ENCODE results near the gene RFX2. TPM values are rescaled to one million over a fixed set of nuclear protein-coding genes. Genes with fewer than 3 reads are reported as not detected.

RFX2 gene
- polyA plus RNA-seq, 2 of the 4 experiments (the other 2 are of a cell fraction) = 3.7 to 3.9 TPM

DNA sequence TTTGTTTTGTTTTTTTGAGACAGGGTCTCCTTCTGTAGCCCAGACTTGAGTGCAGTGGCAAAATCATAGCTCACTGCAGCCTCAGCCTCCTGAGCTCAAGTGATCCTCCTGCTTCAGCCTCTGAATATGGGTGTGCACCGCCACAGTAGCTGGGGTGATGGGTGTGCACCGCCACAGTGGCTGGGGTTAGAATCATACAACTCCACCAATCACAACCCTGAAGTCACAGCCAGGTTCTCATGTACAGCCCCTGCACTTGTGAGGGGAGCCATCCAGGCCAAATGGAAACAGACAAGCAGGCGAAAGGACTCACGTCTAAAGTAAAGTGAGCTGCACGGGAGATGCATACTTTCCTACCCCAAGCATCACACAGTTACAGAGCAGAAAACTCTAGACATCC, 69.2 kb downstream of the RFX2 start:
- FAIRE-seq (no peak), DNase-seq (ENCODE audit: low read depth in 1 of 2, low spot score in 1 of 2) (no peak), ATAC-seq (no peak)
- no peak overlapping the region for H3K4me2 ChIP-seq
- H3K27ac ChIP-seq = no peak overlapping the region
- 97% methylated on average over 4 of the region's 5 CpGs for WGBS (ENCODE audit: missing lambda C conversion rate)
- ChIA-PET CTCF (interaction anchor here (0.6 to 1.6 kb wide), 4 partner anchors 8 to 85 kb away, joined by 3 to 10 read pairs (median 4); no protein-coding TSS in a partner anchor), POLR2A (no interaction called here)
- TF ChIP-seq PHF8 (IDR thresholded peaks at IDR 0.05; ENCODE audit: borderline replicate concordance, low read depth) (no peak), HOXB13 (CRISPR knock-in tag; IDR thresholded peaks at IDR 0.05; ENCODE audit: low read depth) (no peak), NFE2L2 (conservative IDR thresholded peaks at IDR 0.05; ENCODE audit: low read length) (no peak), BHLHE40 (IDR thresholded peaks at IDR 0.05; ENCODE audit: low read depth, low read length) (no peak), SREBF2 (IDR thresholded peaks at IDR 0.05) (no peak), EHMT2 (IDR thresholded peaks at IDR 0.05; ENCODE audit: low read depth) (no peak), MAZ (IDR thresholded peaks at IDR 0.05; ENCODE audit: borderline replicate concordance, low read depth, low read length) (no peak), JUN (IDR thresholded peaks at IDR 0.05) (no peak)
- TF ChIP-seq, protein P1, sequence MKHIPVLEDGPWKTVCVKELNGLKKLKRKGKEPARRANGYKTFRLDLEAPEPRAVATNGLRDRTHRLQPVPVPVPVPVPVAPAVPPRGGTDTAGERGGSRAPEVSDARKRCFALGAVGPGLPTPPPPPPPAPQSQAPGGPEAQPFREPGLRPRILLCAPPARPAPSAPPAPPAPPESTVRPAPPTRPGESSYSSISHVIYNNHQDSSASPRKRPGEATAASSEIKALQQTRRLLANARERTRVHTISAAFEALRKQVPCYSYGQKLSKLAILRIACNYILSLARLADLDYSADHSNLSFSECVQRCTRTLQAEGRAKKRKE (CRISPR knock-in tag; IDR thresholded peaks at IDR 0.05; ENCODE audit: low read depth) = no peak
- H3K4me3 ChIP-seq = no peak overlapping the region
- H3K4me1 ChIP-seq = no peaks in the 10 kb centered on the region
- no peaks in the 10 kb centered on the region for H3K9me3 ChIP-seq

DNA sequence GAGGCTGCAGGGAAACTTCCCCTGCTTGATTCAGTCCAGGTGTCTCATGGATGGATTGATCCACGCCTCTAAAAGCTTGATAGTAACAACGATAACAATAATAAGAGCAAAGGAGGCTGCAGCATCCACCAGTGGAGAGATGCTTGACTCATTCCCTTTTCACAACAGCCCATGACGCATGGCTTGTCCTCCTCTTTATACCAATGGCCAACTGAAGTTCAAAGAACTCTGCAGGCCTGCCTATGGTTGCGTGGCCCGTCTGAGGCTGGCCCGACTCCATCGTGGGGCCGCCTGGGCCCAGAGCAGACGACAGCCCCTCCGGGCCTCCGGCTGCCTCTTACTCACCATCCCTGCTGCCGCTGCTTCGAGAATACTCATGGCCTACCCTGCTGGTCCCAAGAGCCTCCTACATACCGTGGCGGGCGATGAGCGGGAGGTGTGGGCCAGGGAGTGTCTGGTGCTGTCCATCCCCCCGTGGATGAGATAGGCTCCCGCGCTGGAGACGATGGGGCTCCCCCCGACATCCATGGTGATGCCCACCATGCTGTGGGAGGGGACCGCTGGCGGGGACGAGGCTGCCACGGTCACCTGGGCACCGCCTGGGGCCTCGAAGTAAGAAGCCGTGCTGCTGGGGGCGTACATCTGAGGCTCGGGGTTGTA, 70.6 kb downstream of the RFX2 start:
- no peak overlapping the region for H3K4me2 ChIP-seq
- no peaks in the 10 kb centered on the region for H3K9me3 ChIP-seq
- POLR2A ChIA-PET = no interaction called here
- no peak for TF ChIP-seq POLR2AphosphoS2 (conservative IDR thresholded peaks at IDR 0.05; ENCODE audit: low read length)
- TF ChIP-seq, protein P2, sequence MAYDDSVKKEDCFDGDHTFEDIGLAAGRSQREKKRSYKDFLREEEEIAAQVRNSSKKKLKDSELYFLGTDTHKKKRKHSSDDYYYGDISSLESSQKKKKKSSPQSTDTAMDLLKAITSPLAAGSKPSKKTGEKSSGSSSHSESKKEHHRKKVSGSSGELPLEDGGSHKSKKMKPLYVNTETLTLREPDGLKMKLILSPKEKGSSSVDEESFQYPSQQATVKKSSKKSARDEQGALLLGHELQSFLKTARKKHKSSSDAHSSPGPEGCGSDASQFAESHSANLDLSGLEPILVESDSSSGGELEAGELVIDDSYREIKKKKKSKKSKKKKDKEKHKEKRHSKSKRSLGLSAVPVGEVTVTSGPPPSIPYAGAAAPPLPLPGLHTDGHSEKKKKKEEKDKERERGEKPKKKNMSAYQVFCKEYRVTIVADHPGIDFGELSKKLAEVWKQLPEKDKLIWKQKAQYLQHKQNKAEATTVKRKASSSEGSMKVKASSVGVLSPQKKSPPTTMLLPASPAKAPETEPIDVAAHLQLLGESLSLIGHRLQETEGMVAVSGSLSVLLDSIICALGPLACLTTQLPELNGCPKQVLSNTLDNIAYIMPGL (CRISPR knock-in tag; IDR thresholded peaks at IDR 0.05; ENCODE audit: borderline replicate concordance) = no peak
- no peak for TF ChIP-seq JUNB (IDR thresholded peaks at IDR 0.05)
- TF ChIP-seq, protein P3, sequence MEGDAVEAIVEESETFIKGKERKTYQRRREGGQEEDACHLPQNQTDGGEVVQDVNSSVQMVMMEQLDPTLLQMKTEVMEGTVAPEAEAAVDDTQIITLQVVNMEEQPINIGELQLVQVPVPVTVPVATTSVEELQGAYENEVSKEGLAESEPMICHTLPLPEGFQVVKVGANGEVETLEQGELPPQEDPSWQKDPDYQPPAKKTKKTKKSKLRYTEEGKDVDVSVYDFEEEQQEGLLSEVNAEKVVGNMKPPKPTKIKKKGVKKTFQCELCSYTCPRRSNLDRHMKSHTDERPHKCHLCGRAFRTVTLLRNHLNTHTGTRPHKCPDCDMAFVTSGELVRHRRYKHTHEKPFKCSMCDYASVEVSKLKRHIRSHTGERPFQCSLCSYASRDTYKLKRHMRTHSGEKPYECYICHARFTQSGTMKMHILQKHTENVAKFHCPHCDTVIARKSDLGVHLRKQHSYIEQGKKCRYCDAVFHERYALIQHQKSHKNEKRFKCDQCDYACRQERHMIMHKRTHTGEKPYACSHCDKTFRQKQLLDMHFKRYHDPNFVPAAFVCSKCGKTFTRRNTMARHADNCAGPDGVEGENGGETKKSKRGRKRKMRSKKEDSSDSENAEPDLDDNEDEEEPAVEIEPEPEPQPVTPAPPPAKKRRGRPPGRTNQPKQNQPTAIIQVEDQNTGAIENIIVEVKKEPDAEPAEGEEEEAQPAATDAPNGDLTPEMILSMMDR (IDR thresholded peaks at IDR 0.05) = no peak
- no peak overlapping the region for H3K4me3 ChIP-seq
- FAIRE-seq (no peak), DNase-seq (ENCODE audit: low read depth in 1 of 2, low spot score in 1 of 2) (no peak), ATAC-seq (no peak)
- CTCF ChIA-PET = interaction anchor here (1.5 kb wide), 1 partner anchor 9 kb away, joined by 4 read pairs; no protein-coding TSS in a partner anchor
- no peak overlapping the region for H3K27ac ChIP-seq
- no peaks in the 10 kb centered on the region for H3K4me1 ChIP-seq
- 91% methylated on average over 15 of the region's 31 CpGs for WGBS (ENCODE audit: missing lambda C conversion rate)

DNA sequence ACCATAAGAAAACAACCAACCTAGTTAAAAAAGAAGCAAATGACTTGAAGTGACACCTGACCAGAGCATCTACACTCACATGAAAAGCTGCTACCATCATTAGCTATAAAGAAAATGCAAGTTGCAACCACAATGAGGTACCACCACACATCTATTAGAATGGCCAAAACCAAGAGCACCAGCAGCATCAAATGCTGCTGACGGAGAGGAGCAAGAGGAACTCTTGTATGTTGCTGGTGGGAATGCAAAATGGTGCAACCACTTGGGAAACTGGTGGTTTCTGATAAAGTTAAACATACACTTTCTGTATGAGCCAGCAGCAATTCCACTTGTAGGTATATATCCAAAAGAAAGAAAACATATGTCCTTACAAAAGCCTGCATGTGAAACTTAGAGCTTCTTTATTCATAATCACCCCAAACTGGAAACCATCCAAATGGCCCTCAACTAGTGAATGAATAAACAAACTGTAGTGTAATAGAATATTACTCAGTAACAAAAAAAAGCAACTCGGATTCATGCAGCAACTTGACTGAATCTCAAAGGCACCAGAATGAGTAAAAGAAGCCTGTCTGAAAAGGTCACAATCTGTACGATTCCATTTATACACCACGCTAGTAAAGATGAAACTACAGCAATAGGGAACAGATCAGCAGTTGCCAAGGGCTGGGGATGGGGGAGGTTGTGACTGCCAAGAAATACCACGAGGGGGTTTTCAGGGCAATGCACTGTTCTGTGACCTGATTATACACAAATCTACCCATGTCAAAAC, 71.5 kb downstream of the RFX2 start:
- POLR2A ChIA-PET = no interaction called here
- no peaks in the 10 kb centered on the region for H3K9me3 ChIP-seq
- ATAC-seq (no peak), DNase-seq (ENCODE audit: low read depth in 1 of 2, low spot score in 1 of 2) (no peak), FAIRE-seq (no peak)
- H3K4me3 ChIP-seq = no peak overlapping the region
- no peak overlapping the region for H3K4me2 ChIP-seq
- H3K27ac ChIP-seq = no peak overlapping the region
- no peaks in the 10 kb centered on the region for H3K4me1 ChIP-seq
- CTCF ChIA-PET = interaction anchor here (1.6 to 2.1 kb wide), 2 partner anchors 10 to 16 kb away, joined by 4 to 7 read pairs; no protein-coding TSS in a partner anchor
- WGBS (ENCODE audit: missing lambda C conversion rate) = 86% methylated on average over 5 of the region's 5 CpGs
- TF ChIP-seq ESRRA (IDR thresholded peaks at IDR 0.05; ENCODE audit: borderline replicate concordance, low read length) (no peak), HOXB13 (CRISPR knock-in tag; IDR thresholded peaks at IDR 0.05; ENCODE audit: low read depth) (no peak), CHD2 (IDR thresholded peaks at IDR 0.05; ENCODE audit: low read length, partially characterized antibody) (no peak), JUN (IDR thresholded peaks at IDR 0.05) (no peak), PHF8 (IDR thresholded peaks at IDR 0.05; ENCODE audit: borderline replicate concordance, low read depth) (no peak), MYC (IDR thresholded peaks at IDR 0.05; ENCODE audit: borderline replicate concordance, low read length) (no peak), FOSB (CRISPR knock-in tag; IDR thresholded peaks at IDR 0.05) (no peak), RCOR1 (IDR thresholded peaks at IDR 0.05; ENCODE audit: low read depth, low read length) (no peak), NPAS2 (CRISPR knock-in tag; IDR thresholded peaks at IDR 0.05; ENCODE audit: borderline replicate concordance) (no peak)
- TF ChIP-seq, protein P2 (CRISPR knock-in tag; IDR thresholded peaks at IDR 0.05; ENCODE audit: borderline replicate concordance) = no peak
- TF ChIP-seq, protein P4, sequence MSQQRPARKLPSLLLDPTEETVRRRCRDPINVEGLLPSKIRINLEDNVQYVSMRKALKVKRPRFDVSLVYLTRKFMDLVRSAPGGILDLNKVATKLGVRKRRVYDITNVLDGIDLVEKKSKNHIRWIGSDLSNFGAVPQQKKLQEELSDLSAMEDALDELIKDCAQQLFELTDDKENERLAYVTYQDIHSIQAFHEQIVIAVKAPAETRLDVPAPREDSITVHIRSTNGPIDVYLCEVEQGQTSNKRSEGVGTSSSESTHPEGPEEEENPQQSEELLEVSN (IDR thresholded peaks at IDR 0.05; ENCODE audit: borderline replicate concordance, low read depth) = no peak
- TF ChIP-seq, protein P3 (IDR thresholded peaks at IDR 0.05) = no peak
